ENCODE data around the gene HDAC7.
A peak's percentile ranks its signal among the peaks of the same experiment; 100 is the strongest.

- peak; percentile 98 to 99 for TF ChIP-seq CTCF (conservative IDR thresholded peaks at IDR 0.05; ENCODE audit: low read depth in 2 of 2)
- TF ChIP-seq ZNF331 (CRISPR knock-in tag; IDR thresholded peaks at IDR 0.05; ENCODE audit: low read depth) = no peak
- TF ChIP-seq POLR2AphosphoS5 (IDR thresholded peaks at IDR 0.05; ENCODE audit: low read depth) = no peak
- TF ChIP-seq REST (IDR thresholded peaks at IDR 0.05; ENCODE audit: unreplicated experiment) = no peak
- no peak for TF ChIP-seq JUNB (IDR thresholded peaks at IDR 0.05; ENCODE audit: unreplicated experiment)
- no peak for TF ChIP-seq EZH2phosphoT487 (IDR thresholded peaks at IDR 0.05; ENCODE audit: unreplicated experiment)
- no peak for TF ChIP-seq CREB1 (CRISPR knock-in tag; IDR thresholded peaks at IDR 0.05; ENCODE audit: low read depth)
- TF ChIP-seq EZH2 (IDR thresholded peaks at IDR 0.05; ENCODE audit: low read depth, unreplicated experiment) = no peak
- TF ChIP-seq, protein P1, sequence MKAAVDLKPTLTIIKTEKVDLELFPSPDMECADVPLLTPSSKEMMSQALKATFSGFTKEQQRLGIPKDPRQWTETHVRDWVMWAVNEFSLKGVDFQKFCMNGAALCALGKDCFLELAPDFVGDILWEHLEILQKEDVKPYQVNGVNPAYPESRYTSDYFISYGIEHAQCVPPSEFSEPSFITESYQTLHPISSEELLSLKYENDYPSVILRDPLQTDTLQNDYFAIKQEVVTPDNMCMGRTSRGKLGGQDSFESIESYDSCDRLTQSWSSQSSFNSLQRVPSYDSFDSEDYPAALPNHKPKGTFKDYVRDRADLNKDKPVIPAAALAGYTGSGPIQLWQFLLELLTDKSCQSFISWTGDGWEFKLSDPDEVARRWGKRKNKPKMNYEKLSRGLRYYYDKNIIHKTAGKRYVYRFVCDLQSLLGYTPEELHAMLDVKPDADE (IDR thresholded peaks at IDR 0.05) = no peak
- TF ChIP-seq, protein P2, sequence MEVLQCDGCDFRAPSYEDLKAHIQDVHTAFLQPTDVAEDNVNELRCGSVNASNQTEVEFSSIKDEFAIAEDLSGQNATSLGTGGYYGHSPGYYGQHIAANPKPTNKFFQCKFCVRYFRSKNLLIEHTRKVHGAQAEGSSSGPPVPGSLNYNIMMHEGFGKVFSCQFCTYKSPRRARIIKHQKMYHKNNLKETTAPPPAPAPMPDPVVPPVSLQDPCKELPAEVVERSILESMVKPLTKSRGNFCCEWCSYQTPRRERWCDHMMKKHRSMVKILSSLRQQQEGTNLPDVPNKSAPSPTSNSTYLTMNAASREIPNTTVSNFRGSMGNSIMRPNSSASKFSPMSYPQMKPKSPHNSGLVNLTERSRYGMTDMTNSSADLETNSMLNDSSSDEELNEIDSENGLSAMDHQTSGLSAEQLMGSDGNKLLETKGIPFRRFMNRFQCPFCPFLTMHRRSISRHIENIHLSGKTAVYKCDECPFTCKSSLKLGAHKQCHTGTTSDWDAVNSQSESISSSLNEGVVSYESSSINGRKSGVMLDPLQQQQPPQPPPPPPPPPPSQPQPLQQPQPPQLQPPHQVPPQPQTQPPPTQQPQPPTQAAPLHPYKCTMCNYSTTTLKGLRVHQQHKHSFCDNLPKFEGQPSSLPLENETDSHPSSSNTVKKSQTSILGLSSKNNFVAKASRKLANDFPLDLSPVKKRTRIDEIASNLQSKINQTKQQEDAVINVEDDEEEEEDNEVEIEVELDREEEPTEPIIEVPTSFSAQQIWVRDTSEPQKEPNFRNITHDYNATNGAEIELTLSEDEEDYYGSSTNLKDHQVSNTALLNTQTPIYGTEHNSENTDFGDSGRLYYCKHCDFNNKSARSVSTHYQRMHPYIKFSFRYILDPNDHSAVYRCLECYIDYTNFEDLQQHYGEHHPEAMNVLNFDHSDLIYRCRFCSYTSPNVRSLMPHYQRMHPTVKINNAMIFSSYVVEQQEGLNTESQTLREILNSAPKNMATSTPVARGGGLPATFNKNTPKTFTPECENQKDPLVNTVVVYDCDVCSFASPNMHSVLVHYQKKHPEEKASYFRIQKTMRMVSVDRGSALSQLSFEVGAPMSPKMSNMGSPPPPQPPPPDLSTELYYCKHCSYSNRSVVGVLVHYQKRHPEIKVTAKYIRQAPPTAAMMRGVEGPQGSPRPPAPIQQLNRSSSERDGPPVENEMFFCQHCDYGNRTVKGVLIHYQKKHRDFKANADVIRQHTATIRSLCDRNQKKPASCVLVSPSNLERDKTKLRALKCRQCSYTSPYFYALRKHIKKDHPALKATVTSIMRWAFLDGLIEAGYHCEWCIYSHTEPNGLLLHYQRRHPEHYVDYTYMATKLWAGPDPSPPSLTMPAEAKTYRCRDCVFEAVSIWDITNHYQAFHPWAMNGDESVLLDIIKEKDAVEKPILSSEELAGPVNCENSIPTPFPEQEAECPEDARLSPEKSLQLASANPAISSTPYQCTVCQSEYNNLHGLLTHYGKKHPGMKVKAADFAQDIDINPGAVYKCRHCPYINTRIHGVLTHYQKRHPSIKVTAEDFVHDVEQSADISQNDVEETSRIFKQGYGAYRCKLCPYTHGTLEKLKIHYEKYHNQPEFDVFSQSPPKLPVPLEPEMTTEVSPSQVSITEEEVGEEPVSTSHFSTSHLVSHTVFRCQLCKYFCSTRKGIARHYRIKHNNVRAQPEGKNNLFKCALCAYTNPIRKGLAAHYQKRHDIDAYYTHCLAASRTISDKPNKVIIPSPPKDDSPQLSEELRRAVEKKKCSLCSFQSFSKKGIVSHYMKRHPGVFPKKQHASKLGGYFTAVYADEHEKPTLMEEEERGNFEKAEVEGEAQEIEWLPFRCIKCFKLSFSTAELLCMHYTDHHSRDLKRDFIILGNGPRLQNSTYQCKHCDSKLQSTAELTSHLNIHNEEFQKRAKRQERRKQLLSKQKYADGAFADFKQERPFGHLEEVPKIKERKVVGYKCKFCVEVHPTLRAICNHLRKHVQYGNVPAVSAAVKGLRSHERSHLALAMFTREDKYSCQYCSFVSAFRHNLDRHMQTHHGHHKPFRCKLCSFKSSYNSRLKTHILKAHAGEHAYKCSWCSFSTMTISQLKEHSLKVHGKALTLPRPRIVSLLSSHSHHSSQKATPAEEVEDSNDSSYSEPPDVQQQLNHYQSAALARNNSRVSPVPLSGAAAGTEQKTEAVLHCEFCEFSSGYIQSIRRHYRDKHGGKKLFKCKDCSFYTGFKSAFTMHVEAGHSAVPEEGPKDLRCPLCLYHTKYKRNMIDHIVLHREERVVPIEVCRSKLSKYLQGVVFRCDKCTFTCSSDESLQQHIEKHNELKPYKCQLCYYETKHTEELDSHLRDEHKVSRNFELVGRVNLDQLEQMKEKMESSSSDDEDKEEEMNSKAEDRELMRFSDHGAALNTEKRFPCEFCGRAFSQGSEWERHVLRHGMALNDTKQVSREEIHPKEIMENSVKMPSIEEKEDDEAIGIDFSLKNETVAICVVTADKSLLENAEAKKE (CRISPR knock-in tag; IDR thresholded peaks at IDR 0.05) = no peak
- TF ChIP-seq STAT1 (IDR thresholded peaks at IDR 0.05; ENCODE audit: unreplicated experiment) = no peak
- no peak for TF ChIP-seq NANOG (IDR thresholded peaks at IDR 0.05; ENCODE audit: borderline replicate concordance)
Measured at GRCh38 chr12:47742253-47742825, 77.4 kb downstream of the HDAC7 start.

Measured in GM23338 (cell line).